ENCODE data around the gene NANOS3.
"Not testable (repeated sequence)": the region's sequence is repeated elsewhere in the genome, so short reads cannot be mapped to it uniquely, and the experiment has no call there.

Gene NANOS3

GRCh38 chr19:13887018-13887436 is 10.1 kb downstream of the NANOS3 start:
- no peak for DNase-seq

- DNase-seq, result no peak
Observed at GRCh38 chr19:13887517-13887916, 10.6 kb downstream of the NANOS3 start.

GRCh38 chr19:13888281-13888680 is 11.3 kb downstream of the NANOS3 start:
- peak; percentile 78 for DNase-seq

- DNase-seq, result no peak
Observed at GRCh38 chr19:13890136-13890535, 13.2 kb downstream of the NANOS3 start.

GRCh38 chr19:13892870-13893269 is 15.9 kb downstream of the NANOS3 start:
- no peak for DNase-seq

GRCh38 chr19:13894552-13894951 is 17.6 kb downstream of the NANOS3 start:
- no peak for DNase-seq

- DNase-seq, result no peak
Observed at GRCh38 chr19:13896227-13896626, 19.3 kb downstream of the NANOS3 start.

GRCh38 chr19:13899393-13899792 is 22.5 kb downstream of the NANOS3 start:
- no peak for DNase-seq

GRCh38 chr19:13899912-13900584 is 23.1 kb downstream of the NANOS3 start:
- DNase-seq, result no peak

- DNase-seq, result peak; percentile 30
Observed at GRCh38 chr19:13902993-13903555, 26.1 kb downstream of the NANOS3 start.

GRCh38 chr19:13905634-13906520 is 28.9 kb downstream of the NANOS3 start, which contains the start of the genes BRME1 and CC2D1A:
Gene BRME1, minus strand, starts transcription at chr19:13906117. Its CDS starts 1,225 bp downstream, at chr19:13904892.
Gene CC2D1A, plus strand, starts transcription at chr19:13906201. Its CDS starts 241 bp downstream, at chr19:13906442.
- DNase-seq, result peak; percentile 92

GRCh38 chr19:13906521-13906904 is 29.6 kb downstream of the NANOS3 start:
- DNase-seq, result no peak

- DNase-seq, result no peak
Observed at GRCh38 chr19:13906910-13907309, 30.0 kb downstream of the NANOS3 start.

GRCh38 chr19:13908674-13909073 is 31.7 kb downstream of the NANOS3 start:
- no peak for DNase-seq

- no peak for DNase-seq
Observed at GRCh38 chr19:13909430-13909829, 32.5 kb downstream of the NANOS3 start.

- no peak for DNase-seq
Observed at GRCh38 chr19:13913352-13913751, 36.4 kb downstream of the NANOS3 start.

GRCh38 chr19:13914777-13915176 is 37.8 kb downstream of the NANOS3 start:
- DNase-seq, result no peak

GRCh38 chr19:13917888-13918406 is 41.0 kb downstream of the NANOS3 start:
- no peak for DNase-seq

- no peak for DNase-seq
Observed at GRCh38 chr19:13918726-13919411, 41.9 kb downstream of the NANOS3 start.

GRCh38 chr19:13920524-13920923 is 43.6 kb downstream of the NANOS3 start:
- no peak for DNase-seq

GRCh38 chr19:13920940-13921747 is 44.2 kb downstream of the NANOS3 start:
- peak; percentile 76 for DNase-seq

- not testable (repeated sequence) for DNase-seq
Observed at GRCh38 chr19:13922118-13922517, 45.2 kb downstream of the NANOS3 start.
